HepG2 (cell line): Measurements from ENCODE around the gene TOPBP1. TPM values are rescaled to one million over a fixed set of nuclear protein-coding genes. Genes with fewer than 3 reads are reported as not detected.

Source experiments
- ATRX ChIP-seq: sonication (generic); formaldehyde crosslinking; IDR thresholded peaks from 2 replicates; pipeline ENCODE4 v1.4.0; 2020; ENCODE audit warnings: missing genetic modification reagents, borderline replicate concordance
- ELF3 ChIP-seq: IDR thresholded peaks from 2 replicates; pipeline ENCODE4 v1.6.1; 2016; ENCODE audit warnings: missing genetic modification reagents, missing compliant biosample characterization
- HIC2 ChIP-seq: sonication (generic); formaldehyde crosslinking; IDR thresholded peaks from 2 replicates; pipeline ENCODE4 v1.9.0; 2022; ENCODE audit warnings: low read depth, missing genetic modification reagents
- HNF4A ChIP-seq: sonication (generic); formaldehyde crosslinking; IDR thresholded peaks from 2 replicates; pipeline ENCODE4 v1.4.0; 2020; ENCODE audit warnings: missing genetic modification reagents
- HNRNPH1 ChIP-seq: fragments of 200-400 bp; formaldehyde crosslinking; optimal IDR thresholded peaks from 2 replicates; pipeline ENCODE3; 2017; ENCODE audit warnings: mild to moderate bottlenecking, low read depth, low read length
- MAFK ChIP-seq, 2 experiments: IDR thresholded peaks in 1 of 2; conservative IDR thresholded peaks in 1 of 2; 2 replicates each; pipeline ENCODE4 v1.6.1; 2011; ENCODE audit warnings: improper control_type of control experiment in 2 of 2, low read length in 2 of 2
- NCOA5 ChIP-seq: sonication (generic); formaldehyde crosslinking; IDR thresholded peaks from 2 replicates; pipeline ENCODE4 v1.4.0; 2020; ENCODE audit warnings: missing genetic modification reagents
- NFATC3 ChIP-seq: sonication (generic); formaldehyde crosslinking; IDR thresholded peaks from 2 replicates; pipeline ENCODE4 v1.5.1; 2020; ENCODE audit warnings: mild to moderate bottlenecking, missing genetic modification reagents
- NKX3-1 ChIP-seq: sonication (generic); formaldehyde crosslinking; IDR thresholded peaks from 2 replicates; pipeline ENCODE4 v1.5.0; 2020; ENCODE audit warnings: missing genetic modification reagents
- PRDM4 ChIP-seq: sonication (generic); formaldehyde crosslinking; IDR thresholded peaks from 2 replicates; pipeline ENCODE4 v1.9.0; 2021; ENCODE audit warnings: missing genetic modification reagents, borderline replicate concordance
- RELA ChIP-seq: sonication (generic); formaldehyde crosslinking; IDR thresholded peaks from 2 replicates; pipeline ENCODE4 v1.4.0; 2020; ENCODE audit warnings: missing genetic modification reagents
- SIN3A ChIP-seq: IDR thresholded peaks from 2 replicates; pipeline ENCODE4 v1.6.1; 2011; ENCODE audit warnings: low read depth, mild to moderate bottlenecking, control low read depth, low read length, borderline replicate concordance
- SOX5 ChIP-seq: IDR thresholded peaks from 2 replicates; pipeline ENCODE4 v1.6.1; 2016; ENCODE audit warnings: borderline replicate concordance
- TARDBP ChIP-seq: sonication (generic); formaldehyde crosslinking; IDR thresholded peaks from 2 replicates; pipeline ENCODE4 v1.8.0; 2022; ENCODE audit warnings: mild to moderate bottlenecking, missing genetic modification reagents
- TOPORS ChIP-seq: sonication (generic); formaldehyde crosslinking; IDR thresholded peaks from 2 replicates; pipeline ENCODE4 v1.8.0; 2023; ENCODE audit warnings: mild to moderate bottlenecking, missing genetic modification reagents
- ZBTB7B ChIP-seq: sonication (generic); formaldehyde crosslinking; IDR thresholded peaks from 2 replicates; pipeline ENCODE4 v1.4.0; 2020; ENCODE audit warnings: missing genetic modification reagents
- ZNF326 ChIP-seq: sonication (generic); formaldehyde crosslinking; IDR thresholded peaks from 2 replicates; pipeline ENCODE4 v1.4.0; 2020; ENCODE audit warnings: missing genetic modification reagents, borderline replicate concordance
- ZNF350 ChIP-seq: sonication (generic); formaldehyde crosslinking; IDR thresholded peaks from 2 replicates; pipeline ENCODE4 v1.4.0; 2020; ENCODE audit warnings: mild to moderate bottlenecking, low read depth, missing genetic modification reagents, borderline replicate concordance
- ZNF496 ChIP-seq: sonication (generic); formaldehyde crosslinking; IDR thresholded peaks from 2 replicates; pipeline ENCODE4 v1.8.1; 2023; ENCODE audit warnings: mild to moderate bottlenecking, moderate library complexity, missing genetic modification reagents; ENCODE audit not compliant: insufficient replicate concordance
- ZNF543 ChIP-seq: sonication (generic); formaldehyde crosslinking; IDR thresholded peaks from 2 replicates; pipeline ENCODE4 v1.4.0; 2020; ENCODE audit warnings: mild to moderate bottlenecking, missing genetic modification reagents
- ZNF552 ChIP-seq: sonication (generic); formaldehyde crosslinking; IDR thresholded peaks from 2 replicates; pipeline ENCODE4 v1.9.0; 2022; ENCODE audit warnings: missing genetic modification reagents, mild to moderate bottlenecking, borderline replicate concordance
- ZNF557 ChIP-seq: sonication (generic); formaldehyde crosslinking; IDR thresholded peaks from 2 replicates; pipeline ENCODE4 v1.4.0; 2020; ENCODE audit warnings: missing genetic modification reagents
- ZNF660 ChIP-seq: sonication (generic); formaldehyde crosslinking; IDR thresholded peaks from 2 replicates; pipeline ENCODE4 v1.5.1; 2020; ENCODE audit warnings: mild to moderate bottlenecking, low read depth, missing genetic modification reagents, borderline replicate concordance
- ZNF775 ChIP-seq: sonication (generic); formaldehyde crosslinking; IDR thresholded peaks from 2 replicates; pipeline ENCODE4 v1.4.0; 2020; ENCODE audit warnings: missing genetic modification reagents, mild to moderate bottlenecking, moderate library complexity, borderline replicate concordance
- polyA plus RNA-seq, 8 experiments: library from polyadenylated mRNA; depleted of rRNA in 3 of 8; stranded (reverse) in 7 of 8; unstranded in 1 of 8; fragments of >200 nt; fragmentation: Illumina TruSeq in 4 of 8; extraction: Trizol in 4 of 8; gene quantifications; 2 replicates each; pipeline versions ENCODE4 v1.2.1 to v1.2.3, GENCODE V29; 2011 to 2016; ENCODE audit warnings: low read depth in 4 of 8, missing spikeins in 1 of 8, mixed read lengths in 1 of 8; ENCODE audit not compliant: insufficient read depth in 1 of 8
- total RNA-seq, 5 experiments: library from RNA; depleted of rRNA; stranded (reverse); fragments of >200 nt; fragmentation: Illumina TruSeq; extraction: Trizol; gene quantifications; 2 replicates each; pipeline ENCODE4 v1.2.3, GENCODE V29; 2016; ENCODE audit warnings: low read depth in 1 of 5
- TF ChIP-seq, protein P1 (sequence below): sonication (generic); formaldehyde crosslinking; IDR thresholded peaks from 2 replicates; pipeline ENCODE4 v1.4.0; 2020; ENCODE audit warnings: missing genetic modification reagents

TOPBP1 gene
- total and polyA plus RNA-seq, 2 of the 13 experiments (the other 11 are each of a cell fraction or from before 2014, with no cell fraction given), result 24.3 to 42.9 TPM

DNA sequence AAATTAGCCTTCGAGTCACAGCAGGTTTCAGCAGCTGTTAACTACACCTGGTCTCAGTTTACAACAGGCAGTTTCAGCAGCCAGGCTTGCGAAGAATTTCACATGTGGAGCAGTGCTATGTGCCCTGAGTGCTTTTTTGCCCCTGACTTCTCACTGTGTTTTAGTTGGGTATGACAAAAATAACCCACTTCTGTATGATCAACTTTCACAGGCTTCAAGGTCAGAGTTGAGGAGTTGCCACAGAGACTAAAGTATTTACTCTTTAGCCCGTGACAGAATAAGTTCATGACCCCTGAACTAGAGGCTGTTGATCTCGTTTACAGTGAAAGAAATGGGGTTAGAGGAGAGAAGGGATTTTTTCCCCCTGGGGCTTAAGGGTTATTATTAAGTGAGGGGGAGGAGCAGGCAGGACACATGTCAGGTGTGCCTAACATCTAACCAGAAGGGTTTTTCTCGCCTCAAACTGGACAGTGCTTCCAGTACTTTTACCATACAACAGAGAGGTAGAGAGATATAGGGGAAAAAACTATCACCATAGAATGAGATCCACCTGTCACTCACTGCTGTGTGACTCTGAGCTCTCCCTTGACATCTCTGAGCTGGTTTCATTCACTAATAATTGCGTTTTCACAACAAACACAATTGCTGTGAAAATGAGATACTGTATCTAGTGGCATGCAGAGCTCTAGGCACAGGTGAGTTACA, 14.0 kb upstream of the TOPBP1 start (continued):
- TF ChIP-seq ZNF775 (CRISPR knock-in tag) (peak; percentile 76; the same call in 1 of the 2 replicates), NKX3-1 (CRISPR knock-in tag) (no peak), MAFK (conservative IDR thresholded peaks at IDR 0.05 in 1 of 2, IDR thresholded peaks at IDR 0.05 in 1 of 2; ENCODE audit: low read length in 2 of 2) (0 out of 4 replicates have a peak, but pooled peaks of 1 of the 2 experiments have one; percentile 0), ZNF557 (no peak), NFATC3 (CRISPR knock-in tag) (no peak), ZNF326 (CRISPR knock-in tag) (no peak), ELF3 (CRISPR knock-in tag) (peak; percentile 59; the same call in 1 of the 2 replicates), ZNF552 (CRISPR knock-in tag) (no peak), PRDM4 (no peak), TARDBP (CRISPR knock-in tag) (0 out of 2 replicates have a peak, but pooled peaks have one; percentile 20), HNRNPH1 (no peak), NCOA5 (CRISPR knock-in tag) (no peak), ZBTB7B (CRISPR knock-in tag) (peak; percentile 44; the same call in 1 of the 2 replicates), ZNF496 (CRISPR knock-in tag) (no peak), ZNF543 (0 out of 2 replicates have a peak, but pooled peaks have one; percentile 73), TOPORS (CRISPR knock-in tag) (no peak), ATRX (CRISPR knock-in tag) (no peak), SOX5 (CRISPR knock-in tag) (peak; percentile 79), SIN3A (0 out of 2 replicates have a peak, but pooled peaks have one; percentile 57), HNF4A (CRISPR knock-in tag) (peak; percentile 87), ZNF350 (CRISPR knock-in tag) (no peak), RELA (CRISPR knock-in tag) (no peak), HIC2 (CRISPR knock-in tag) (0 out of 2 replicates have a peak, but pooled peaks have one; percentile 23), ZNF660 (CRISPR knock-in tag) (no peak)
- TF ChIP-seq, protein P1, sequence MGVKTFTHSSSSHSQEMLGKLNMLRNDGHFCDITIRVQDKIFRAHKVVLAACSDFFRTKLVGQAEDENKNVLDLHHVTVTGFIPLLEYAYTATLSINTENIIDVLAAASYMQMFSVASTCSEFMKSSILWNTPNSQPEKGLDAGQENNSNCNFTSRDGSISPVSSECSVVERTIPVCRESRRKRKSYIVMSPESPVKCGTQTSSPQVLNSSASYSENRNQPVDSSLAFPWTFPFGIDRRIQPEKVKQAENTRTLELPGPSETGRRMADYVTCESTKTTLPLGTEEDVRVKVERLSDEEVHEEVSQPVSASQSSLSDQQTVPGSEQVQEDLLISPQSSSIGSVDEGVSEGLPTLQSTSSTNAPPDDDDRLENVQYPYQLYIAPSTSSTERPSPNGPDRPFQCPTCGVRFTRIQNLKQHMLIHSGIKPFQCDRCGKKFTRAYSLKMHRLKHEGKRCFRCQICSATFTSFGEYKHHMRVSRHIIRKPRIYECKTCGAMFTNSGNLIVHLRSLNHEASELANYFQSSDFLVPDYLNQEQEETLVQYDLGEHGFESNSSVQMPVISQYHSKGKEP (CRISPR knock-in tag), result no peak
